Activated CD8-positive, alpha-beta memory T cell treated with anti-CD3 and anti-CD28 coated beads for 48 hours (primary cell): ENCODE data around the gene CRYGN.

Experiments
- DNase-seq, 3 experiments: peaks; one replicate each; pipeline ENCODE4 v3.0.0-alpha.2; 2020; ENCODE audit warnings: low read depth in 2 of 3, low spot score in 2 of 3

Gene CRYGN

GRCh38 chr7:151380199-151381097, 59.5 kb downstream of the CRYGN start:
- DNase-seq, result no peak

- no peak for DNase-seq
Observed at GRCh38 chr7:151379534-151380198, 60.3 kb downstream of the CRYGN start.

- DNase-seq, result no peak
Observed at GRCh38 chr7:151379193-151379520, 60.8 kb downstream of the CRYGN start.
